Progenitor cell of endocrine pancreas (in vitro differentiated cells): Measurements from ENCODE around the gene MBIP. TPM values are rescaled to one million over a fixed set of nuclear protein-coding genes. Genes with fewer than 3 reads are reported as not detected.

ENCODE experiments used
- DNase-seq: peaks from one replicate; pipeline ENCODE4 v3.0.0; 2021; ENCODE audit warnings: low spot score; ENCODE audit not compliant: unreplicated experiment
- H3K27ac Mint-ChIP-seq: 2 replicates; pipeline ENCODE4 v1.8.0; 2021; ENCODE audit warnings: mild to moderate bottlenecking, moderate library complexity, mixed read lengths
- H3K27me3 Mint-ChIP-seq: 2 replicates; pipeline ENCODE4 v1.8.0; 2021; ENCODE audit warnings: mixed read lengths
- H3K36me3 Mint-ChIP-seq: 2 replicates; pipeline ENCODE4 v1.8.0; 2022; ENCODE audit warnings: mixed read lengths; ENCODE audit not compliant: insufficient read depth
- H3K4me1 Mint-ChIP-seq: 2 replicates; pipeline ENCODE4 v1.8.0; 2021; ENCODE audit warnings: low read depth, mixed read lengths
- H3K4me3 Mint-ChIP-seq: 2 replicates; pipeline ENCODE4 v1.8.0; 2021; ENCODE audit warnings: low read depth, mild to moderate bottlenecking, moderate library complexity, mixed read lengths
- H3K9me3 Mint-ChIP-seq: 2 replicates; pipeline ENCODE4 v1.8.0; 2021; ENCODE audit warnings: low read depth, mixed read lengths
- total RNA-seq: library from RNA; stranded (reverse); gene quantifications from 2 replicates; pipeline ENCODE4 v1.2.1, GENCODE V29; 2021
- TF ChIP-seq, protein P1 (sequence below): fragments of 200-600 bp; sonication (generic); IDR thresholded peaks from one replicate; pipeline ENCODE4 v1.5.0; 2021; ENCODE audit warnings: antibody characterized with exemption, mild to moderate bottlenecking; ENCODE audit not compliant: unreplicated experiment

The MBIP gene
- total RNA-seq, 1 donor from 2014 or later, result 32.8 TPM

DNA sequence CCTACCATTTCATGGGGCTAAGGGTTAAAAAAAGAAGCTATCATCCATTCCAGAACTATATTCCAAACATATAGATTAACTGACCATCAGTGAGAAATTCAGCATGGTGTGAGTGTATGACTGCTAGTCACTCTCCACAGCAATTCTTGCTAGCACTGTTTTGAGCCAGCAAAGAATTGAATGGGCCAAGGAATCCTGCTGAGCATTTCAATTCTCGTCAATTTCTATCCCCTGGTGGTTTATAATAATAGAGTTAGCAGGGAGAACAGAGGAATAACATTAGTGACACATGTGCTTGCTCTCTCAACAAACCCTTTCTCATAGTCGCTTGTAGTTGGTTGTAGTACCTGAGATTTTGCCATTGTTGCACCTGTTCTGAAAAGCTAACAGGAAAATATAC is 7.2 kb downstream of the MBIP start:
- no peak for DNase-seq
- Mint-ChIP-seq H3K4me1 (no peaks in the 10 kb centered on the region), H3K27me3 (no peaks in the 10 kb centered on the region), H3K9me3 (no peaks in the 10 kb centered on the region), H3K27ac (no peak overlapping the region), H3K4me3 (no peak overlapping the region), H3K36me3 (peaks cover 25% of the 10 kb centered on the region)
- TF ChIP-seq, protein P1, sequence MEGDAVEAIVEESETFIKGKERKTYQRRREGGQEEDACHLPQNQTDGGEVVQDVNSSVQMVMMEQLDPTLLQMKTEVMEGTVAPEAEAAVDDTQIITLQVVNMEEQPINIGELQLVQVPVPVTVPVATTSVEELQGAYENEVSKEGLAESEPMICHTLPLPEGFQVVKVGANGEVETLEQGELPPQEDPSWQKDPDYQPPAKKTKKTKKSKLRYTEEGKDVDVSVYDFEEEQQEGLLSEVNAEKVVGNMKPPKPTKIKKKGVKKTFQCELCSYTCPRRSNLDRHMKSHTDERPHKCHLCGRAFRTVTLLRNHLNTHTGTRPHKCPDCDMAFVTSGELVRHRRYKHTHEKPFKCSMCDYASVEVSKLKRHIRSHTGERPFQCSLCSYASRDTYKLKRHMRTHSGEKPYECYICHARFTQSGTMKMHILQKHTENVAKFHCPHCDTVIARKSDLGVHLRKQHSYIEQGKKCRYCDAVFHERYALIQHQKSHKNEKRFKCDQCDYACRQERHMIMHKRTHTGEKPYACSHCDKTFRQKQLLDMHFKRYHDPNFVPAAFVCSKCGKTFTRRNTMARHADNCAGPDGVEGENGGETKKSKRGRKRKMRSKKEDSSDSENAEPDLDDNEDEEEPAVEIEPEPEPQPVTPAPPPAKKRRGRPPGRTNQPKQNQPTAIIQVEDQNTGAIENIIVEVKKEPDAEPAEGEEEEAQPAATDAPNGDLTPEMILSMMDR, result no peak

DNA sequence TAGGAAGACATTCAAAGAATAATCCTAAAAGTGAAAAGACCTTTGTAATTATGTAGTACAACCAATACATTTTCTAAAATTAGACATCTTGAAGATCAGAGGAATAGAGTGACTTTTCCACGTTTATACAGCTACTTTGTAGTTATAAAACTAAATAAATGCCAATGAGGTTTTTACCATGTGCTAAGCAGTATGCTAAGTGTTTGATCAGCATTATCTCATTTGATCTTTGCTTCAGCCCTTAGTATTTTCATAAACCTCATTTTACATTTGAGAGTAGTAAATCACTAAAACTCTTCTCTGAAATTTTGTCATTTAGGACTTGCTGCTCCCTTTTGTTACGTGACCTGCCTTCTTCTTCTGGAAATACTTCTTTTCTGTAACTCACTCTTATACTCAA is 13.6 kb downstream of the MBIP start:
- TF ChIP-seq, protein P1, result no peak
- Mint-ChIP-seq H3K4me3 (no peak overlapping the region), H3K9me3 (no peaks in the 10 kb centered on the region), H3K36me3 (peaks cover 37% of the 10 kb centered on the region), H3K27me3 (no peaks in the 10 kb centered on the region), H3K27ac (no peak overlapping the region), H3K4me1 (no peaks in the 10 kb centered on the region)
- DNase-seq, result no peak

DNA sequence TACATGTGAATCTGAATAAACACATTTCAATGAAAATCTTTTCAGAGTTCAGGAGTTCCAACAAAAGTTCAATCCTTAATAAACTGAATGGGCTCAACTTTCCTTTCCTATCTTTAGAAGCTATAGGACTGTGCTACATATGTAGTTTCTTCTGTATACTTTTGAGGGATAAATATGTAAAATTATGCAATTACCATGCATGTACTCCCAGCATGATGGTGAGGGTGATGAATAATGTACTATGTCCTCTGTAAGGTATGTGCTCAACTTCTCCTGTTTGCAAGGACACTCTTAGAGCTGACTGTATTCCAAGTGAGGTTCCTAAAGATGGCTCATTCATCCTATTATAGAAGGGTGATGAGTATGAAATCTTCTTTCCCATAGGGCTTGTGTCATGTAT is 15.5 kb downstream of the MBIP start:
- Mint-ChIP-seq H3K4me3 (no peak overlapping the region), H3K9me3 (no peaks in the 10 kb centered on the region), H3K27ac (no peak overlapping the region), H3K4me1 (no peaks in the 10 kb centered on the region), H3K27me3 (no peaks in the 10 kb centered on the region), H3K36me3 (peaks cover 25% of the 10 kb centered on the region)
- TF ChIP-seq, protein P1, result no peak
- DNase-seq, result no peak

DNA sequence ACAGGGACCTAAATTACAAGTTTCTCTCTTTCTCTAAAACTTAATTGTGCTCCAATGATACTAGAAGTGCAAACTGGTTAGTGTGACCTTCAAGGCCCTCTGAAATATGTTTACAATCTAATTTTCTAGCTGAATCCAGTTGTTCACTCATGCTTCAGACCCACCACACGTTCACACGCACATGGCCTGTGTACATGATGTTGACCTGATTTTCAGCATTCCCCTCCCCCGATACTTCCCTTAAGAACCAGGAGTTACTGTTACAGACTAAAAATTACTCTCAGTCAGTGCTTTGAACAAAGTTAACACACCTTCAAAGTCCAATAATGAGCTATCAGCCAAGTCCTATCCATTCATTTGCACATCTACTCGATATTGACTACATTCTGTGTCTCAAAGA is 16.5 kb downstream of the MBIP start:
- DNase-seq, result no peak
- TF ChIP-seq, protein P1, result no peak
- Mint-ChIP-seq H3K4me3 (no peak overlapping the region), H3K27me3 (no peaks in the 10 kb centered on the region), H3K36me3 (peaks cover 24% of the 10 kb centered on the region), H3K4me1 (no peaks in the 10 kb centered on the region), H3K27ac (no peak overlapping the region), H3K9me3 (no peaks in the 10 kb centered on the region)

DNA sequence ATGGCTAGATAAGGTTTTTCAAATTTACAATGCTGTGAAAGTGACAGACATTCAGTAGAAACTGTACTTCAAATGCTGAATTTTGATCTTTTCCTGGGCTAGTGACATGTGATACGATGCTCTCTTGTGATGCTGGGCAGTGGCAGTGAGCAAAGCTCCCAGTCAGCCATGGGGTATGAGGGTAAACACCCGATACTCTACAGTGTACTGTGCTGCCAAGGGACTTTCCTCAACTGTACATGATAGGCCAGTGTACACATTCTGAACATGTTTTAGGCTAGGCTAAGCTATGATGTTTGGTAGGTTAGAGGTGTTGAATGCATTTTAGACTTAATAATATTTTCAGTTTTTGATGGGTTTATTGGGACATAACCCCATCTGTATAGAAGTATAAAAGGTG is 17.6 kb downstream of the MBIP start:
- no peak overlapping the region for H3K4me3 Mint-ChIP-seq
- H3K27ac Mint-ChIP-seq, result no peak overlapping the region
- peaks cover 28% of the 10 kb centered on the region for H3K36me3 Mint-ChIP-seq
- DNase-seq, result no peak
- no peaks in the 10 kb centered on the region for H3K4me1 Mint-ChIP-seq
- H3K9me3 Mint-ChIP-seq, result no peaks in the 10 kb centered on the region
- TF ChIP-seq, protein P1, result no peak
- no peaks in the 10 kb centered on the region for H3K27me3 Mint-ChIP-seq
